DOHH2 (cell line): ENCODE results near the gene ZC3H6.

Experiments used
- H3F3A ChIP-seq: fragments of 200-600 bp; sonication (generic), shearing (Covaris generic); 2 replicates; pipeline ENCODE4 v1.6.0; 2016; ENCODE audit warnings: antibody characterized with exemption, mild to moderate bottlenecking; ENCODE audit not compliant: control insufficient read depth, insufficient read depth
- H3K27ac ChIP-seq: fragments of 200-600 bp; sonication (generic); 2 replicates; pipeline ENCODE4 v1.5.1; 2014; ENCODE audit warnings: low read depth, mild to moderate bottlenecking, low read length, moderate library complexity
- H3K27me3 ChIP-seq: fragments of 200-600 bp; sonication (generic); 2 replicates; pipeline ENCODE4 v1.6.1; 2014; ENCODE audit warnings: mild to moderate bottlenecking, low read length, mixed read lengths; ENCODE audit not compliant: control insufficient read depth
- H3K36me3 ChIP-seq: fragments of 200-600 bp; sonication (generic); 2 replicates; pipeline ENCODE4 v1.6.1; 2014; ENCODE audit warnings: mild to moderate bottlenecking, low read length, moderate library complexity, mixed read lengths; ENCODE audit not compliant: control insufficient read depth
- H3K4me1 ChIP-seq: fragments of 200-600 bp; sonication (generic); 2 replicates; pipeline ENCODE4 v1.6.1; 2014; ENCODE audit warnings: mild to moderate bottlenecking, low read length, mixed read lengths; ENCODE audit not compliant: control insufficient read depth
- H3K4me2 ChIP-seq: fragments of 200-600 bp; sonication (generic); 2 replicates; pipeline ENCODE4 v1.6.0; 2014; ENCODE audit warnings: mild to moderate bottlenecking, low read length, moderate library complexity
- H3K4me3 ChIP-seq: fragments of 200-600 bp; sonication (generic); 2 replicates; pipeline ENCODE4 v1.5.1; 2014; ENCODE audit warnings: mild to moderate bottlenecking, low read length, mixed read lengths
- H3K79me2 ChIP-seq: fragments of 200-600 bp; sonication (generic); 2 replicates; pipeline ENCODE4 v1.6.1; 2014; ENCODE audit warnings: mild to moderate bottlenecking, low read length, mixed read lengths; ENCODE audit not compliant: control insufficient read depth
- H3K9me2 ChIP-seq: fragments of 200-600 bp; sonication (generic); replicated peaks from 2 replicates; pipeline ENCODE4 v1.6.1; 2014; ENCODE audit warnings: mild to moderate bottlenecking, low read length, mixed read lengths; ENCODE audit not compliant: control insufficient read depth
- H3K9me3 ChIP-seq: fragments of 200-600 bp; sonication (generic); 2 replicates; pipeline ENCODE4 v1.6.1; 2014; ENCODE audit warnings: antibody characterized with exemption, low read length, mixed read lengths; ENCODE audit not compliant: control insufficient read depth, insufficient read depth
- H4K20me1 ChIP-seq: fragments of 200-600 bp; sonication (generic); 2 replicates; pipeline ENCODE4 v1.6.0; 2014; ENCODE audit warnings: low read depth, mild to moderate bottlenecking, antibody characterized with exemption, low read length, moderate library complexity; ENCODE audit not compliant: control insufficient read depth, insufficient read depth
- CTCF ChIP-seq: fragments of 200-600 bp; sonication (generic); IDR thresholded peaks from one replicate; pipeline ENCODE4 v1.5.1; 2014; ENCODE audit warnings: antibody characterized with exemption, mild to moderate bottlenecking, low read depth, low read length; ENCODE audit not compliant: poor library complexity, severe bottlenecking
- EZH2phosphoT487 ChIP-seq: fragments of 200-600 bp; sonication (generic); IDR thresholded peaks from 2 replicates; pipeline ENCODE4 v1.6.1; 2017; ENCODE audit warnings: borderline replicate concordance, mild to moderate bottlenecking, antibody characterized with exemption, low read length, moderate library complexity, mixed read lengths

ZC3H6 gene

GRCh38 chr2:112239862-112240261 lies 35.5 kb upstream of the ZC3H6 start:
- H3K27me3 ChIP-seq = no peaks in the 10 kb centered on the region
- no peaks in the 10 kb centered on the region for H4K20me1 ChIP-seq
- no peak overlapping the region for H3K27ac ChIP-seq
- no peak overlapping the region for H3K4me3 ChIP-seq
- H3K9me2 ChIP-seq = no peaks in the 10 kb centered on the region
- peaks cover 28% of the 10 kb centered on the region for H3K79me2 ChIP-seq
- TF ChIP-seq EZH2phosphoT487 (no peak), CTCF (no peak)
- no peaks in the 10 kb centered on the region for H3K4me1 ChIP-seq
- H3F3A ChIP-seq = peaks cover 2% of the 10 kb centered on the region; the same call in 1 of the 2 replicates
- no peaks in the 10 kb centered on the region for H3K9me3 ChIP-seq
- H3K36me3 ChIP-seq = peaks cover 81% of the 10 kb centered on the region
- H3K4me2 ChIP-seq = no peak overlapping the region

- no peak overlapping the region for H3K4me2 ChIP-seq
- no peak overlapping the region for H3K4me3 ChIP-seq
- H3K27me3 ChIP-seq = no peaks in the 10 kb centered on the region
- H3K4me1 ChIP-seq = peaks cover 3% of the 10 kb centered on the region; the same call in 1 of the 2 replicates
- no peaks in the 10 kb centered on the region for H4K20me1 ChIP-seq
- H3F3A ChIP-seq = no peaks in the 10 kb centered on the region
- peaks cover 85% of the 10 kb centered on the region for H3K36me3 ChIP-seq
- peaks cover 42% of the 10 kb centered on the region for H3K79me2 ChIP-seq
- no peak overlapping the region for H3K27ac ChIP-seq
- H3K9me3 ChIP-seq = no peaks in the 10 kb centered on the region
- no peaks in the 10 kb centered on the region for H3K9me2 ChIP-seq
- TF ChIP-seq CTCF = no peak
- no peak for TF ChIP-seq EZH2phosphoT487
Observed at GRCh38 chr2:112242384-112242783, 33.0 kb upstream of the ZC3H6 start.

GRCh38 chr2:112243233-112243632 lies 32.2 kb upstream of the ZC3H6 start:
- TF ChIP-seq EZH2phosphoT487 (no peak), CTCF (no peak)
- Histone ChIP-seq H3K4me2 (no peak overlapping the region), H3F3A (no peaks in the 10 kb centered on the region), H3K27ac (no peak overlapping the region), H3K36me3 (peaks cover 86% of the 10 kb centered on the region), H4K20me1 (no peaks in the 10 kb centered on the region), H3K9me3 (no peaks in the 10 kb centered on the region), H3K4me3 (no peak overlapping the region), H3K9me2 (no peaks in the 10 kb centered on the region), H3K27me3 (no peaks in the 10 kb centered on the region), H3K79me2 (peaks cover 42% of the 10 kb centered on the region), H3K4me1 (peaks cover 3% of the 10 kb centered on the region; the same call in 1 of the 2 replicates)
